Psoas muscle (tissue), 8 donors: ENCODE measurements around the gene SEC61B. TPM values are rescaled to one million over a fixed set of nuclear protein-coding genes. Genes with fewer than 3 reads are reported as not detected.

Experiments used
- ATAC-seq, 4 donors: fragments of 200-7000 bp; cut with Tn5 transposase; one replicate each; pipeline ENCODE4 v1.9.1; 2020; ENCODE audit warnings: moderate library complexity in 3 of 4, mild to moderate bottlenecking in 2 of 4
- DNase-seq, 2 donors: peaks; one replicate each; pipeline ENCODE4 v3.0.0-alpha.2; 2020
- H3K27ac ChIP-seq: fragments of 200-600 bp; one replicate; pipeline ENCODE4 v1.8.0; 2022
- H3K27me3 ChIP-seq, 3 donors: fragments of 200-600 bp in 1 of 3; one replicate each; pipeline versions ENCODE4 v1.6.1 to v1.8.0; 2013 to 2022; ENCODE audit warnings: low read length in 2 of 3, mild to moderate bottlenecking in 2 of 3, moderate library complexity in 1 of 3; ENCODE audit not compliant: insufficient read depth in 3 of 3
- H3K36me3 ChIP-seq, 2 donors: fragments of 200-600 bp in 1 of 2; one replicate each; pipeline versions ENCODE4 v1.6.1 to v1.8.0; 2013 to 2022; ENCODE audit warnings: low read depth in 1 of 2, mild to moderate bottlenecking in 1 of 2, moderate library complexity in 1 of 2; ENCODE audit not compliant: insufficient read depth in 1 of 2
- H3K4me1 ChIP-seq: fragments of 200-600 bp; one replicate; pipeline ENCODE4 v1.8.0; 2022
- H3K4me3 ChIP-seq: fragments of 200-600 bp; one replicate; pipeline ENCODE4 v1.8.0; 2022; ENCODE audit warnings: mild to moderate bottlenecking
- H3K9me3 ChIP-seq: fragments of 200-600 bp; one replicate; pipeline ENCODE4 v1.8.0; 2022
- WGBS, 3 donors: extraction: QIAGEN DNeasy Blood & Tissue Kit; methylation state at CpG; one replicate each; pipeline versions ENCODE4 v1.1.6 to v1.1.7; 2013; 5-methylcytosine and 5-hydroxymethylcytosine counted together
- intact Hi-C, 2 donors: fragments of 100-400 bp; cut with DNase I; formaldehyde crosslinking; loops; one replicate each; pipeline versions ENCODE4 v1.11.0 to v1.14.2; 2022
- polyA plus RNA-seq, 3 donors: library from polyadenylated mRNA; stranded (reverse); fragments of 200-250 nt; gene quantifications; one replicate each; pipeline ENCODE4 v1.2.3, GENCODE V29; 2013
- total RNA-seq, 4 donors: library from RNA; stranded (reverse); fragmentation: NEBNext Ultra II Directional in 2 of 4; extraction: Animal tissue kit (Norgen Biotek cat#: 25700) in 2 of 4; gene quantifications; one replicate each; pipeline versions ENCODE4 v1.2.1 to v1.2.4, GENCODE V29; 2021 to 2023
- TF ChIP-seq, protein P1 (sequence below): fragments of 200-600 bp; IDR thresholded peaks from one replicate; pipeline ENCODE4 v1.8.0; 2022; ENCODE audit warnings: antibody characterized with exemption
- donor health status: healthy with polysubstance abuse.
- donor health status: DM: no; HTN: no; CAD: no; lungs with moderate emphysema.
- donor health status: Bipolar disorder and iron deficiency.
- donor health status: healthy.
- donor health status: DM: yes; HTN: yes; CAD: no.
- donor health status: DM: no; HTN: no; CAD: no.
- donor health status: DM: no; HTN: no; CAD: no.
- donor health status: DM: yes; HTN: yes; CAD: no.

SEC61B gene
- total and polyA plus RNA-seq, 7 donors = 17.5 to 145 (median 49.6) TPM

DNA sequence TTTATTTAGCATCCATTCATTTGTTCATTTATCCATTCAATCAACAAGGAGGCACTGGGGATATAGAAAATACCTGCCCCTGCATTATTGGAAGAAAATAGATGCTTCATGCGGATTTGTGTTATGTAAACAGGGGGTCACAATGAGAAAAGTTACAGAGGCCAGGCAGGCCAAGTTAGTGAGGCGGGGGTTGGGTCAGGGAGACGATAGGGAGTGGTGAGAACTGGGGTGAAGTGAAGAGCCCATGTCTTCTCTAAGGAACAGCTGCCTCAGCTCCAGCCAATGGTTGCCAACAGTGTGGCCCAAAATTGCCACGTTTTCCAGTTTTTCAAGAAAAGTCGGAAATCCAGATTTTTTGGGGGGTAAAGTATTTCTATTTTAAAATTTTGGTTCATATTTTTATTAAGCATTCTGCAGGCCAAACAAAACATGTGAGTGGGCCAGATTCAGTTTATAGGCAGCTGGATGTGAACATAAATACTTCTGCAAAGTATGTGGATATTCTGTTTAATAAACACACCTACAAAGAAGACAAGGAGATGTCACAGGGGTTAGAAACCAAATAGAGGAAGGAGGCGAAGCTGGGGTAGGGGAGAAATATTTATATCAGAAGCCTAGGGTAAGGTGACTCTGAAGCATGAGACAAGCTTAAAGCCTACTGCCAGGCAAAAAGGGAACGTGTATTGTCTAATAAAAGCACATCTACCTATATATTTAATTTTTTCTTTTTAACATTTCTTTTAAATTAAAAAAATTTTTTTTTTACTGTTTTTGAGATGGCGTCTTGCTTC lies 44.3 kb upstream of the SEC61B start:
- Histone ChIP-seq H3K27me3 (no peaks in the 10 kb centered on the region), H3K9me3 (no peaks in the 10 kb centered on the region), H3K4me3 (no peak overlapping the region), H3K36me3 (no peaks in the 10 kb centered on the region), H3K27ac (no peak overlapping the region), H3K4me1 (no peaks in the 10 kb centered on the region)
- ATAC-seq = no peak
- TF ChIP-seq, protein P1, sequence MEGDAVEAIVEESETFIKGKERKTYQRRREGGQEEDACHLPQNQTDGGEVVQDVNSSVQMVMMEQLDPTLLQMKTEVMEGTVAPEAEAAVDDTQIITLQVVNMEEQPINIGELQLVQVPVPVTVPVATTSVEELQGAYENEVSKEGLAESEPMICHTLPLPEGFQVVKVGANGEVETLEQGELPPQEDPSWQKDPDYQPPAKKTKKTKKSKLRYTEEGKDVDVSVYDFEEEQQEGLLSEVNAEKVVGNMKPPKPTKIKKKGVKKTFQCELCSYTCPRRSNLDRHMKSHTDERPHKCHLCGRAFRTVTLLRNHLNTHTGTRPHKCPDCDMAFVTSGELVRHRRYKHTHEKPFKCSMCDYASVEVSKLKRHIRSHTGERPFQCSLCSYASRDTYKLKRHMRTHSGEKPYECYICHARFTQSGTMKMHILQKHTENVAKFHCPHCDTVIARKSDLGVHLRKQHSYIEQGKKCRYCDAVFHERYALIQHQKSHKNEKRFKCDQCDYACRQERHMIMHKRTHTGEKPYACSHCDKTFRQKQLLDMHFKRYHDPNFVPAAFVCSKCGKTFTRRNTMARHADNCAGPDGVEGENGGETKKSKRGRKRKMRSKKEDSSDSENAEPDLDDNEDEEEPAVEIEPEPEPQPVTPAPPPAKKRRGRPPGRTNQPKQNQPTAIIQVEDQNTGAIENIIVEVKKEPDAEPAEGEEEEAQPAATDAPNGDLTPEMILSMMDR = no peak
- intact Hi-C loops = no loop called here
- DNase-seq = no peak
- 81 to 89% (median 84%) methylated on average over 8 of the region's 8 CpGs for WGBS, 3 donors

DNA sequence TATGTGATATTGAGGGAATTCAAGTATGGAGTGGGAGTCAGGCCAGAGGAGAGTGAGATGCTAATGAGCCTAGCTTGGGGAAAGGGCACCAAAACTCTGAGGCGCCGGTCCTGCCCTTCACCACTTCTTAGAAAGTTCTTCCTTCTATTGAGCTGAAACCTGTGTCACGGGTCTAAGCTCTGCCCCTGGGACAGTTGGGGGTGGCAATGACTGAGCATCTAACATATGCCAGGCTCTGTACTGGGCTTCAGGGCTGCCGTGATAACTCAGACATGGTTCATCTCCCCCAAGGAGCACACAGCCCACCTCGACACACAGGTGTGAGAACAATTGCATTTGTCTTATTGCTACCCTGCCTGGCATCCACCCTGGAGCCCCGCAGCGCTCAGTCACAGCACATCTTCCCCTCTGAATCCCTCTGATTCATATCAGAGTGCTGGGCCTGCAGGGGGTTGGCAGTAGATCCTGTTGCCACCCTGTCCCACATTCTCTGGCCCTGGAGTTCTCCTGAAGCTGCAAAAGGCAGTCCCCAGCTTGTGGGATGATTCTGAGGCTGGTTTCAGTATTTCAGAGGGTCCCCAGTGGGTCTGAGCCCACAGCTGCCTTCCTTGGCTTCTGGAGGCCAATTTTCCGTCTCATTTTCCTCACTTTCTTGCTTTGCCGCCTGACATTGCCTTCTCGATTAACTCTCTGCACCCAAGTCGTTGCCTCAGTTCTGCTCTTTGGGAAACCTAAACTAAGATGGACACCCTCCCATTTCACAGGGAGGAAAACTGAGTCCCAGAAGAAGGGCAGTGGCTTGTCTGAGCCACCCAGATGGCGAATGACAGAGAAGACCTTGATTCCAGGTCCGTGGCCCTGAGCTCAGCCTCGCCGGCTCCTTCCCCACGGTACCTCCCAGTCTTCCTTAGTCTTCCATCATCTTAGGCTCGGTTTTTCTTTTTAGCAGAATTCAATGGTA lies 42.9 kb upstream of the SEC61B start:
- no peak for DNase-seq
- intact Hi-C loops = no loop called here
- H3K9me3 ChIP-seq = no peaks in the 10 kb centered on the region
- ATAC-seq = no peak
- H3K27me3 ChIP-seq = no peaks in the 10 kb centered on the region
- H3K27ac ChIP-seq = no peak overlapping the region
- H3K4me3 ChIP-seq = no peak overlapping the region
- no peaks in the 10 kb centered on the region for H3K36me3 ChIP-seq
- TF ChIP-seq, protein P1 = no peak
- WGBS, 3 donors = 69 to 77% (median 71%) methylated on average over 17 of the region's 17 CpGs
- H3K4me1 ChIP-seq = no peaks in the 10 kb centered on the region

DNA sequence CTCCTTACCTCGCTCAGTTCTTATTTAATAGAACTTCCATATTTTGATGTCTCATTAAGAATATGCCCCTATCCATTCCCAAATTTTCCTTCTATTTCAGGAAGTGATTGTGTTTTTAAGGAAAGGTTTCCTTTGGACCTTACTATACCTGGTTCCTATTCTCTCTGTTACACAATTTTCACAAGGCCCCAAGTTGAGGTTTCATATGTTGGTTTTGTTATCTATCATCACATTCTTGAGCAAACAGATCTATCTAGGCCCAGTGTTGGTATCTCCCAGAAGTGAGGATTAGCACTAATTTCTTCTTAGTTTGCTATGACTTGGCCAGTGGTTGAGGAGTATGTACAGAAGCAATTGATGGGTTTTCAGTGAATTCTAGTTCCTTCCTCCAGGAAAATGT lies 41.9 kb upstream of the SEC61B start:
- DNase-seq (no peak), ATAC-seq (no peak)
- H3K27me3 ChIP-seq = no peaks in the 10 kb centered on the region
- intact Hi-C loops = loop anchor here (10.0 kb wide), 2 partner anchors 645 to 1035 kb away; partner anchors contain the start of gene NR4A3 (in 1 of the 2)
- H3K4me3 ChIP-seq = no peak overlapping the region
- H3K36me3 ChIP-seq = no peaks in the 10 kb centered on the region
- no peak overlapping the region for H3K27ac ChIP-seq
- TF ChIP-seq, protein P1 = no peak
- no peaks in the 10 kb centered on the region for H3K9me3 ChIP-seq
- no peaks in the 10 kb centered on the region for H3K4me1 ChIP-seq
- 95 to 97% (median 97%) methylated on average over 1 of the region's 1 CpG for WGBS, 3 donors

DNA sequence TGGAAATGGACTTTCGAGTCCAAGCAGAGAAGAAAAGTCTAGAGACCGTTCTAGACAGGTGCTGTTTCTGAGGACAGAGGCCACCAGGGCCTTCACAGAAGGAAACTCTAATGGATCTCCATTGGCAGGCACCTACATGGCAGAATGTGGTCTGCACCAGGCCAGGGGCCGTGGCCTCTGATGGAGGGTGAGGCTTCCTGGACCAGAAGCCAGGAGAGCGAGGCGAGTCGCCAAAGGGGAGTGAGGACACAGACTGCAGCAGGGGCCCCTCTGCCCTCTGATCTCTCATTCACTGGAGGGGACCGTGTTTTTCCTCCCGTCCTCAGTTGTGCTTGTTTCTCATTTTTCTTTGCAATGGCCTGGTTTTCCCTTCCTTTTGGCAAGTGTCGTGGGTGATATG lies 41.4 kb upstream of the SEC61B start:
- Histone ChIP-seq H3K27me3 (no peaks in the 10 kb centered on the region), H3K27ac (no peak overlapping the region), H3K36me3 (no peaks in the 10 kb centered on the region), H3K4me3 (no peak overlapping the region), H3K9me3 (no peaks in the 10 kb centered on the region), H3K4me1 (no peaks in the 10 kb centered on the region)
- intact Hi-C loops = loop anchor here (10.0 kb wide), 2 partner anchors 644 to 1034 kb away; partner anchors contain the start of gene NR4A3 (in 1 of the 2)
- TF ChIP-seq, protein P1 = no peak
- DNase-seq = no peak
- no peak for ATAC-seq
- 67 to 76% (median 71%) methylated on average over 9 of the region's 9 CpGs for WGBS, 3 donors
